Chondrocyte (in vitro differentiated cells): ENCODE data around the gene SLC24A1. TPM values are rescaled to one million over a fixed set of nuclear protein-coding genes. Genes with fewer than 3 reads are reported as not detected.

Source experiments
- DNase-seq: peaks from one replicate; pipeline ENCODE4 v3.0.0; 2021; ENCODE audit warnings: mixed read lengths, low spot score
- H3K27ac Mint-ChIP-seq: one replicate; pipeline ENCODE4 v1.8.0; 2021; ENCODE audit warnings: mild to moderate bottlenecking, moderate library complexity, mixed read lengths; ENCODE audit not compliant: unreplicated experiment
- H3K27me3 Mint-ChIP-seq: 2 replicates; pipeline ENCODE4 v1.8.0; 2021; ENCODE audit warnings: low read depth, mixed read lengths
- H3K36me3 Mint-ChIP-seq: 2 replicates; pipeline ENCODE4 v1.8.0; 2021; ENCODE audit warnings: low read depth, mixed read lengths
- H3K4me1 Mint-ChIP-seq: 2 replicates; pipeline ENCODE4 v1.8.0; 2021; ENCODE audit warnings: low read depth, mild to moderate bottlenecking, mixed read lengths
- H3K4me3 Mint-ChIP-seq: one replicate; pipeline ENCODE4 v1.8.0; 2021; ENCODE audit warnings: mild to moderate bottlenecking, moderate library complexity, mixed read lengths; ENCODE audit not compliant: unreplicated experiment
- H3K9me3 Mint-ChIP-seq: 2 replicates; pipeline ENCODE4 v1.8.0; 2021; ENCODE audit warnings: low read depth, mixed read lengths
- CTCF ChIP-seq: fragments of 200-600 bp; sonication (generic); IDR thresholded peaks from 2 replicates; pipeline ENCODE4 v1.5.0; 2021; ENCODE audit warnings: antibody characterized with exemption, mild to moderate bottlenecking, moderate library complexity
- total RNA-seq: library from RNA; stranded (reverse); gene quantifications from 3 replicates; pipeline ENCODE4 v1.2.1, GENCODE V29; 2021

Gene SLC24A1
- total RNA-seq, 1 donor from 2014 or later: 11.1 TPM

- Mint-ChIP-seq H3K27me3 (no peaks in the 10 kb centered on the region), H3K36me3 (peaks cover 27% of the 10 kb centered on the region)
- no peak for DNase-seq
Observed at GRCh38 chr15:65595960-65596359, 25.8 kb upstream of the SLC24A1 start.

GRCh38 chr15:65598468-65598867 is 23.3 kb upstream of the SLC24A1 start:
- no peak for TF ChIP-seq CTCF
- DNase-seq: no peak
- no peaks in the 10 kb centered on the region for H3K27me3 Mint-ChIP-seq
- H3K9me3 Mint-ChIP-seq: no peaks in the 10 kb centered on the region
- H3K4me1 Mint-ChIP-seq: peaks cover 5% of the 10 kb centered on the region
- peaks cover 16% of the 10 kb centered on the region for H3K36me3 Mint-ChIP-seq
- no peak overlapping the region for H3K27ac Mint-ChIP-seq
- no peak overlapping the region for H3K4me3 Mint-ChIP-seq

More at GRCh38 chr15:65595960-65596359, 25.8 kb upstream of the SLC24A1 start:
- Mint-ChIP-seq H3K4me3 (no peak overlapping the region), H3K27ac (no peak overlapping the region), H3K9me3 (no peaks in the 10 kb centered on the region), H3K4me1 (peaks cover 5% of the 10 kb centered on the region)
- TF ChIP-seq CTCF: peak; percentile 60

GRCh38 chr15:65599677-65600076 is 22.1 kb upstream of the SLC24A1 start:
- Mint-ChIP-seq H3K36me3 (peaks cover 17% of the 10 kb centered on the region), H3K27ac (no peak overlapping the region), H3K4me3 (no peak overlapping the region), H3K27me3 (no peaks in the 10 kb centered on the region), H3K9me3 (no peaks in the 10 kb centered on the region), H3K4me1 (peaks cover 5% of the 10 kb centered on the region)
- no peak for TF ChIP-seq CTCF
- DNase-seq: no peak

GRCh38 chr15:65603134-65603533 is 18.6 kb upstream of the SLC24A1 start:
- peaks cover 9% of the 10 kb centered on the region for H3K36me3 Mint-ChIP-seq
- H3K9me3 Mint-ChIP-seq: no peaks in the 10 kb centered on the region
- H3K27me3 Mint-ChIP-seq: no peaks in the 10 kb centered on the region
- no peak for TF ChIP-seq CTCF
- peaks cover 5% of the 10 kb centered on the region for H3K4me1 Mint-ChIP-seq
- no peak overlapping the region for H3K27ac Mint-ChIP-seq
- DNase-seq: no peak
- no peak overlapping the region for H3K4me3 Mint-ChIP-seq

- H3K27me3 Mint-ChIP-seq: no peaks in the 10 kb centered on the region
- H3K27ac Mint-ChIP-seq: no peak overlapping the region
- no peak overlapping the region for H3K4me3 Mint-ChIP-seq
- H3K36me3 Mint-ChIP-seq: peaks cover 6% of the 10 kb centered on the region
- no peak for DNase-seq
- TF ChIP-seq CTCF: no peak
- H3K4me1 Mint-ChIP-seq: peaks cover 6% of the 10 kb centered on the region
- H3K9me3 Mint-ChIP-seq: no peaks in the 10 kb centered on the region
Observed at GRCh38 chr15:65603559-65603958, 18.2 kb upstream of the SLC24A1 start.
